ENCODE measurements around the gene LEO1. TPM values are rescaled to one million over a fixed set of nuclear protein-coding genes. Genes with fewer than 3 reads are reported as not detected.

The LEO1 gene
- total RNA-seq, result 29.4 and 30.8 TPM in 2 replicates

DNA sequence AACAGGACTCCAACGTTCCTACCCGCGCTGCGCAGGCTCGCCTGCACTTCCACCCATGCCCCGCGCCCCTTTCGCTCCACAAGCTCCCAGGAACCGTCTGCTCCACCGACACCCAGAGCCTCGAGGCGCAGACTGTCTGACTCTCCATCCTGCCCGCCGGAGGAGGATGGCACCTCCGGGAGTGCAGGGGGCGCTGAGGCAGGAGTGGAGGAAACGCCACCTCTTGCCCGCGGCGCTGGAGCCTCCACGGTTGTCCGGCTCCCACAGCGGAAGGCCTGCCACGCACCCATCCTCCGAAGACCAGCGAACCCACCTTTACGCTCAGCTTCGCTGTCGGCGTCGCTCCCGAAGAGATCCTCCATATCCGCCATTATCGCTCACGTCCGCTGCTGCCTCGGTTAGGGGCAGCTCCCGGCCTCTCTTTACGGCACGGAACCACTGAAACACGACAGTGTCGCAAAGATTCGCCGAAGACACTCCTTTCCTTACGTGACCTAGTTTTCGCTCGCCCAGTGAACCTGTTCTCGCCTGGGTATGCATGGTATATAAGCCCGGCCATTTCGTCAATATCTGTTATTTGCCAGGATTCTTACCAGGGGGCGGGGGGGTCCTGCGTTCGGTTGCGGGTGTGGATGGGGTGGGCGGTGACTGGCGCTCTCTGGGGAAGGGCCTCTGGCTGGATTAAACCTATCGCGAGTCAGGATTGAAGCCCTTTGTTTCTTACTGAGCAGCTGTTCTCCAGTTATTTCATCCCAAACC, at the start of gene LEO1:
TSS of gene LEO1 (minus strand) at position 404 of the 759 bp plus-strand sequence. CDS start at position 371, 33 bp downstream.
- intact Hi-C loops (cut with micrococcal nuclease), result loop anchor here (2.0 to 5.0 kb wide), 8 partner anchors 35 to 706 kb away; partner anchors contain the start of genes ARPP19, ATOSA and LYSMD2

- intact Hi-C loops (cut with micrococcal nuclease), result loop anchor here (1.0 to 10.0 kb wide), 8 partner anchors 8 to 186 kb away; partner anchors contain the start of gene LEO1
These were observed 49.6 kb upstream of the LEO1 start for GRCh38 chr15:52021128-52021671.

- intact Hi-C loops (cut with micrococcal nuclease), result loop anchor here (1.0 to 10.0 kb wide), 9 partner anchors 7 to 284 kb away; partner anchors contain the start of gene LEO1
These were observed 48.9 kb upstream of the LEO1 start for GRCh38 chr15:52020221-52021085.

GRCh38 chr15:52019394-52020220, 48.0 kb upstream of the LEO1 start:
- intact Hi-C loops (cut with micrococcal nuclease), result loop anchor here (1.0 to 10.0 kb wide), 3 partner anchors 49 to 283 kb away; partner anchors contain the start of gene LEO1

DNA sequence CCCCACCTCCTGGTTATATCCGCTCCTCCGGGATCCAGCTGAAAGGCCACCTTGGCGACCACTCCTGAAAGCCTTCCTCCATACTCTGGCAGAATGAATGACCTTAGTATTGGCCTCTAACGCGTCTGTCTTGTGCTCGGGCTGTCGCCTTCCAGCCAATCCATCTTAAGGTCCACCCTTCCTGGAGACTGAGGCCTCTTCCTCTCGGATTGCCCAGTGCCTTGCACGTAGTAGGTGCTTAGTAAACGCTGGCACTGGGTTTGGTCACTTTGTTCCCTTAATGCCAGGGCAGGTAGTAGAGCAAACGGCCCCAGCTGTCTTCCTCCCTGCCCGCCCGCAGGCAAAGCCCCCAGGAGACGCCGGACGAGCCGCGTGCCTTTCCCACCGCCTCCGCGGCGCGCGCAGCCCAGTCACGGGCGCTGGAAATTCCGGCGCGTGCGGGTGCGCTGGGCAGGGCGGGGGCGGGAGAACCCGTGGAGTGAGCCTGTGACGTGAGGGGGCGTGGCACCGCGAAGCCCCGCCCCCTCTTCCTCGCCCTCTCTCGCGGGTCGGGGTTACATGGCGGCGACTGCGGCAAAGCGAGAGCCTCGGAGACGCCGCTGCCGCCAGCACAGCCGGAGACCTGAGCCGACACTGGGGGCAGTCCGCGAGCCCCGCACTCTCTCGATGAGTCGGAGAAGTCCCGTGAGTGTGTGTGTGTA, 47.3 kb upstream of the LEO1 start, which contains the start of gene MAPK6:
TSS of gene MAPK6 (plus strand) at position 527 of the 701 bp plus-strand sequence. CDS start 27,242 bp downstream, outside the sequence.
- intact Hi-C loops (cut with micrococcal nuclease), result no loop called here

- intact Hi-C loops (cut with micrococcal nuclease), result no loop called here
These were observed 46.7 kb upstream of the LEO1 start for GRCh38 chr15:52018244-52018643.

- intact Hi-C loops (cut with micrococcal nuclease), result no loop called here
These were observed 44.7 kb upstream of the LEO1 start for GRCh38 chr15:52016316-52016715.

DNA sequence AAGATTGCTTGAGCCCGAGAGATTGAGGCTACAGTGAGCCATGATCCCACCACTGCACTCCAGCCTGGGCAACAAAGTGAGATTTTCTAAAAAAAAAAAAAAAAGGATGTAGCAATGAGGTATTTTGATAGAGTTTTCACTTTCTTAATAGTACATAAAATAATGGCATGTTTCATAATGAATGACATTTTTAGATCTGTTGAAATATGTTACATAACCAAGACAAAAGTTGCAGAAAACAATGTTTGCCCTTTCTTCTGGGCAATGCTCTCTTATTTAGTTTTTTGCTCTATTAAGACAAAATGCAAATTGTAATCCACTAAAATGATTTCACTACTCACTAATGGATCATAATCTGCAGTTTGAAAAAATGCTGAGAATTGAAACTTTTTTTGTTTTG, 43.0 kb upstream of the LEO1 start:
- intact Hi-C loops (cut with micrococcal nuclease), result loop anchor here (1.0 kb wide), 1 partner anchor 8 kb away; no protein-coding TSS in a partner anchor

DNA sequence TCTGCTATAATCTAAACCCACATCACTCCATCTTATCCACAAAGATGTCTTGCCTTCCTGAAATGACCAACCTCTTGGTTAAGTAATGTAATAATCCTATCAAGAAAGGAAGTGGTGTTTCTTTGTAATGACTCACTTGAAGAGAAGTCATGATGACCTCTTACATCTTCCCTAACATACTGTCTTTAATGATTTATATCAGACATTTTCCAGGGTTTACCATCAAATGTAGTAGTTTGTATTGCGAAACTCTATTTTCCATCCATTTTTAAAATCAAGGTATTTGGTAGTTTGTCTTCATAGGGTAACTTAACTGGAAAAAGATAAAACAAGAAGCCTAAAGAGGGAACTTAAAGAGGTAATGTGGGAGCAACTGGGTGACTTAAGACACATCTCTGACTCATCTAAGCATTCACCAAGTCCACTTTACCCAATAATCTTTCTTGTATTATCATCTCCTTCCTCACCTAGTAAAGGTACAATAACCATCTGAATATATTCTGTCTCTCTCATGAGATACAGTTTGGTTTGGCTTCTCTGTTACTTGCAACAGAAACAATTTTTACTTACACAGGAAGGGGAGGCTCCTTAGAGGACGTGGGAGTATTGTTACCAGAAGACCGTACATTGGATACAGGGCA, 41.7 kb upstream of the LEO1 start:
- intact Hi-C loops (cut with micrococcal nuclease), result loop anchor here (1.0 kb wide), 1 partner anchor 8 kb away; no protein-coding TSS in a partner anchor

DNA sequence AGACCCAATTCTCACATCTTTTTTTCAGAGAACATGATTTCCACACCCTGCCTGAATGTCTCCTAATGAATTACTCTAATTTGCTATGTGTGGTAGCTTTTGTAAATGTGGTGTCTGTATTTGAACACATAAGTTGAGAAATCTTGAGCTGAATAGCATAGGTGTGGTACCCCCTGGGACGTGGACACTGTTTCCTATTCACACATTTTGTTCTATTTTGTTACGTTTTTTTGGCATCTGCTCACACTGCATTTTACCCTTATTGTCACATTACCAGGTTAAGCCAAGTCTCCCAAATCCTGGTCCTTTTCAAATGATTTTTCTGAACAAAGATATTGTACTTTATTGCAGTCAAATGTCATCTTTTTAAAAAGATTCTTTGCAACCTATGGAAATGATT, 40.6 kb upstream of the LEO1 start:
- intact Hi-C loops (cut with micrococcal nuclease), result no loop called here

- intact Hi-C loops (cut with micrococcal nuclease), result no loop called here
These were observed 40.1 kb upstream of the LEO1 start for GRCh38 chr15:52011711-52012144.

DNA sequence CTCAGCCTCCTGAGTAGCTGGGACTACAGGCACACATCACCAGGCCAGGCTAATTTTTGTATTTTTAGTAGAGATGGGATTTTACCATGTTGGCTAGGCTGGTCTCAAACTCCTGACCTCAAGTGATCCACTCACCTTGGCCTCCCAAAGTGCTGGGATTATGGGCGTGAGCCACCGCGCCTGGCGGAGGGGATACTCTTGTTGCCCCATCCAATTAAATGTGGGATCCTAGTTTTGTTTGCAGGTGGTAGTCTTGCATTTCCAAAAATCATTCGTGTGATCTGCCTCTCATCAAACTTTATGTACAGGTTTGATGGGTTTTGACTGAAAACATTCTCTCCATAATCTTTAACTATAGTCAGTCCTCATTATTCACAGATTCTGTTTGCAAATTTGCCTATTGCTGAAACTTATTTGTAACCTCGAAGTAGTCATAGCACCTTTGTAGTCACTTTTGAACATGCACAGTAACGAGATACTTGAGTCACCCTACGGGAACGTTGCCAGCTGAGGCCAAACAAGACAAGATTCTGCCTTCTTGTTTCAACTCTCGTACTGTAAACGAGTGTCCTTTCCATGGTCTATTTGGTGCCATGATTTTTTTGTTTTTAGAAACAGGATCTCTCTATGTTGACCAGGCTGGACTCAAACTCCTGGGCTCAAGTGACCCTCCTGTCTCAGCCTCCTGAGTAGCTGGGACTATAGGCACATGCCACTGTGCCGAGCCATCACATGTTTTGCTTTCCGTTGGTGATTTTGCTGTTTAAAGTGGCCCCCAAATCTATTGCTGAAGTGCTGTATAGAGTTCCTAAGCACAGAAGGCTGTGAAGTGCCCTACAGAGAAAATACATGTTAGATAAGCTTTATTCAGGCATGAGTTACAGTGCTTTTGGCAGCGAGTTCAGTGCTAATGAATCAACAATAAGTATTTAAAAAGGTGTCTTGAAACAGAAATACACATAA, 39.3 kb upstream of the LEO1 start:
- intact Hi-C loops (cut with micrococcal nuclease), result no loop called here

DNA sequence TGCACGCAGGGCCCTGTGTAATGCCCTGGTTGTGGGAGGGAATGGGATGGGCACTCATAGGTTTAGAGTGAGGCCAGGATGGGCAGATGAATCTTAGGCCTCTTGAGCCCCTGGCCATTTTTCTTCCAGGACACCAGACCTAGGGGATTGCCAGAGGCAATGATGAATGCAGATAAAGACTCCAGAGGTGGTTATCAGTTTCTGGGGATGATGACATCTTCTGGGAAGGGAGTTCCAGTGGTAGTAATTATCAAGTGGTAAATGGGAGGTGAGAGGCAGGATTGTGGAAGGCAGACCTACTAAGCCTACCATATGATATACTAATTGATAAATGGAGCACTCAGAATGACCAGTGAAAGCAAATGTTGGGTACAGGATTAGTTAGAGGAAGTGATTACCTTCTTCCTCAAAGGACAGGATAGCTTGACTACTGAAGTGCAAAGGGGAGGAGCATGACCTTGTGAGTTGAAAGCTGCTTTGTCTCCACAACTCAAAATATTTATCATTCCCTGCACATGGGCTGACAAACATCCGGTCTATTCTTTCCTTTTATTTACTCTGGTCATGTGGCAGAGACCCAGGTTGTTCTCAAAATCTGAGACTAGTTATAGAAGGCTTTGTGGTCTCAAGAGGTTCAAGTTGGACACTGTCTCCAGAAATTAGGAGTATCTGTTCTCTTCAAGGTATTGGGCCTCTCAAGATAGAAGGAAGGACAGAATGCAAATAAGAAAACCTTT, 37.3 kb upstream of the LEO1 start:
- intact Hi-C loops (cut with micrococcal nuclease), result loop anchor here (5.0 kb wide), 1 partner anchor 38 kb away; no protein-coding TSS in a partner anchor

- intact Hi-C loops (cut with micrococcal nuclease), result loop anchor here (5.0 kb wide), 1 partner anchor 39 kb away; no protein-coding TSS in a partner anchor
These were observed 36.8 kb upstream of the LEO1 start for GRCh38 chr15:52008359-52008697.

DNA sequence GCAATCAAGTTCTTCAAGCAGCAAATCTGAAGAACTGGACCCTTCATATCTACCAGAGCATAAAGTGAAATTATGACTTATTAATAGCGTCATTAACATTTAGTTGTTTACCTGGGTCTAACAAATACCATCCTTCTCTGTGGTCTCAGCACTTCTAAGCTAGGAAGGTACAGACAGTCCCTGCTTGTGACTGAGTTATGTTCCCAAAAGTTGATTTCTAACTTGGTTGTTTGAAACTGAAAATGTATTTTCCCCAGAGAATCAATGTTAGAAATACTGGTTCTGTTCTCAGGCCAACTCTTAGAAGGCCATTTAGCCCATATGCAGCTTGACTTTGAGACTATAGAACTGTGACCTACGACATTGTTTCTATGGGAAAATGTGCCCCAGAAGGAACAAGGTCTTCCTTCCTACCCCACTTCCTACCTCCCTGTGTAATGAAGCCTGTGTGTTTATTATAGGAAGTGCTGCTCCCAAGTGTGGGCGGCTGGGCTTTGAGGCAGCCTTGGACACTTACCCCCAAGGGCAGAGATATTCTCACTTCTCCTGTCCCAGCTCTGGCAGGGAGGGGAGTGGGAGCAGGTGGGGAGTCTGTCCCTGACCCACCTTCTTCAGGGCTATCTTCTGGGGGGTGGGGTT, 35.2 kb upstream of the LEO1 start:
- intact Hi-C loops (cut with micrococcal nuclease), result loop anchor here (1.0 to 5.0 kb wide), 6 partner anchors 7 to 72 kb away; partner anchors contain the start of gene LEO1

Data from T-helper 1 cell treated with Interleukin-12 subunit alpha and Interleukin-12 subunit beta and Interleukin-4 antibody, amounts not matched to agents 30 ng/mL and 1 ng/mL, for 36 hours (primary cell).